CMK (cell line): ENCODE data around the gene KRTAP10-3.

Experiments used
- DNase-seq: peaks from one replicate; pipeline ENCODE4 v3.0.0-alpha.2; 2010; ENCODE audit warnings: low read depth

Gene KRTAP10-3

DNA sequence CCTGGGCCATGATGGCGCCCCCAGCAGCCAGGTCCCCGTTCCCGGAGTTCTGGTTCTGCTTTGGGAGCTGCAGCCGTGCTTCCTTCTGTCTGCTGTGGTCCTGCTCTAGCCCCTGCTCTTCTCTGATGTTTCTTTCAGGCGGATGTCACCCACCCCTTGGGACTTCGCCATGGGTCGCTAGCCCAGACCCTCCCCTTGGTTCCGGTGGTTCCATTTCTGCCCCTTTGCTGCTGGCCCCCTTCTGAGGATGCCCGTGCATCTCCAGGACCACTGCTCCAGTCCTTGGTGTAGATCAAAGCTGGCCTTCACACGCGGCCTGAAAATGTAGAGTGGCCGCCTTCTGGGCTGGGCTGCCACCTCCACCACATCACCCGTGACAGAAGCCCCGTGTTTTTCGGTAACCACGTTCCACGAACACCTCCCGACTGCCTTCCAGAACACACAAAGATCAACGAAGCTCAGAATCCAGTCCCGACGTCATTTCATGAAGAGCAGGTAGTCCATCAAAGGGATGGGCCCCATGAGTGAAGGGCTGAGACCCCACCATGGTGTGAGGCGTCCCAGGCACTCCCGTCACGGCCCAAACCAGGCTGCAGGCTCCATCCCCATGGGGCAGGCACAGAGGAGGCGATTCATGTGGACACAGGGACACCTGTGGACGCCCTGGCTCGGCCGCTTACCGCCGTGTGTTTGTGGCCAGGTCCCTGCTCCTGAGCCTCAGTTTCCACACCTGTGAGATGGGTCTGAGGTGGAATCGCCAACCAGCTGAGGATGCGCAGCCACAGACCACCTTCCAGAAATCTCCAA, 43.0 kb downstream of the KRTAP10-3 start:
- DNase-seq = no peak

GRCh38 chr21:44514746-44515358, 43.7 kb downstream of the KRTAP10-3 start:
- no peak for DNase-seq

DNA sequence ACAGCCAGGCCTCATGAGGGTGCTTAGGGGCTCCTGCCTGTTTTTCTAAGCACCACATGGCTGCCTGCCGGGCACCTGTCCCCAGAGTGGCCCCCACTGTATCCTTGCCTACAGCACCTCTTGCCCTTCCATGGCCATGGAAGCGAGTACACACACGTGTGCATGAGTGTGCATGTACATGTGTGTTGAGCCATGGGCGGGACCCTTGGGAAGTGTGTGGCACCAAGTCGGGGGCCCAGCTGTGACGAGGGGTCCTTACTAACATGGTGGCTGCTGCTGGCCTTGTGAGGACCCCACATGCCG, 44.4 kb downstream of the KRTAP10-3 start:
- no peak for DNase-seq

DNA sequence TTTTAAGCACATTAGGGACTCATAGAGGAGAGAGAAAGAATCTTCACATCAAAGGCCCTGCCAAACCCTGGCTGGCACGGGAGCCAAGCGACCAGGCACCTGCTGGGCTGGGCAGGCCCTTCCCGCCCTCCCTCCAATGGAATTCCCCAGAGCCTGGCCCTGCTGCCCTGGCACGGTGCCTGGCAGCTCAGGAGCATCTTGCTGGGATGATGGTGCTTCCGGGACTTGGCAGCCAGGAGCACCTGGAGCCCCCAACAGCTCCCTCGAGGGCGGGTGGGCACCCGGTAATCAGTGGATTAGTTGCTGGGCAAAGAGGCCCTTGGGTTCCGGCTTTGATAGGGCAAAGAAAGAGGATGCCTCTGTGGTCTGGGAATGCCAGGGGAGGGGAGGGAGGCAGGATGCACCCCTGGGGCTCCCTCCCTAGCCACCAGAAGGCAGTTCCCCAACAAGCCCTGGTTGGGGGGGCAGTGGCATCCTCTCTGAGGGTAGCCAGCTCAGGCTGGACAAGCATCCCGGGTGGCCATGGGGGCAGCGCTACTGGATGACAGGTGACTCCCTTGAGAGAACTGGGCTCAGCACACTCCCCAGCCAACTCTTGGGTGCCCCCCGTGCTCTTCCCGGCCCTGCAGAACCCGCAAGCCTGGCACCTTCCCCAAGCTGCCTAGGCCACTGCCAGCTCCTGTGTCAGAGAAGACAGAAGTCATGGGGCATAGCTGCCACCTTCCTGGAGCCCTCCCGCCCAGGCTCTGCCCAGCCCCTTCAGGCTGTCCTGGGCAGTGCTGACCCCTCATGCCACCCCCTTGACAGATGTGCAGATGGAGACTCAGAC, 45.0 kb downstream of the KRTAP10-3 start:
- no peak for DNase-seq

DNA sequence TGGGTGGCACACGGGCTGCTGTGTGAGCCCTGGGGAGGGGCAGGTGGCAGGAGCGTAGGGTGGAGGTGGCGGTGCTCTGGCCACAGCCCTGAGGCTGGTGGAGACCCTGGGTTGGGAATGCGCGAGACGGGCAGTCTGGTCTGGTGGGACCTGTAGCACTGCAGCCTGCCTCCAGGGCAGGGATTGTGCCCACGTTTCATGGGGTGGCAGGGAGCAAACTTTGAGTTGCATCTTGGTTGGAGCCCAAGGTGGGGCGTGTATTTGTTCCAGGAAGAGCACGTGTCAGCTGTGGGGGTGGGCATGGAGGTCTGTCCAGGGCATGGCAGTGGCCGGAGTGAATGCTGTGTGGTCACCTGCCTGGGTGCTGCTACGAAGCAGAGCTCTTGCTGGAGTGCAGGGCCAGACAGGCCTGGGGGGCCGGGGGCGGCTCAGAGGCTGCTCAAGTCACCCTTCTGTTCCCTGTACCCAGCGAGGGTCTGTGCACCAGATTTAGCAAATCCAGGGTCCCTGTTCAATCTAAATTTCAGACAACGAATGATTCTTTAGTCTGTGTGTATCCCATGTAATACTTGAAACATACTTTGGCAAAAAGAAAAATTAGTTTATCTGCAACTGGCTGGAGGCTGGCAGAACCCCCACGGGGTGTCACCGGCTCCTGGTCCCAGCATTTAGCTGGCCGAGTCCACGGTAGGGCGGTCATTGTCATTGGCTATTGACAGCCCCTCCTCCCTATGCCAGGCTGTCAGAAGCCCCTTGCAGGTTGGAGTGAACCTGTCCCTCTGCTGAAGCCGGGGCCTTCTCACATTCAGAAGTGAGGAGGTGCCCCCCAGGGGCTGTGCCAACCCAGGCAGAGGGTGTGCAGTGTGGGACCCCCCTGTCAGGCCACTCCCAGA, 45.9 kb downstream of the KRTAP10-3 start:
- DNase-seq = no peak

DNA sequence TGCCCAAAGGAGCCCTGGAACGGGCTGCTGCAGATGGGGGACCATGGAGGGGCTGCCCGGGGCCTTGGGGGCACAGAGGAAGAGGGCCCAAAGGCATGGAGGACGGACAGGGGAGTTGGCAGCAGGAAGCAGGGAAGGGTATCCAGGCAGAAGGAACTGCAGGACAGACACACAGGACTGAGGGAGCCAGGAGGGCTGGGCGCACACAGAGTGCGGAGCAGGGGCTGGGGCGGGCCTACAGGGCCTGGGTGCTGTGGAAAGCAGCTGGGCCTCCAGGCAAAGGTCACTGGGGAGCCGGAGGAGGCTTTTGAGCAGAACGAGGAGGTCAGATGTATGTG, 46.7 kb downstream of the KRTAP10-3 start:
- DNase-seq = no peak

GRCh38 chr21:44511219-44511937, 47.2 kb downstream of the KRTAP10-3 start:
- no peak for DNase-seq

DNA sequence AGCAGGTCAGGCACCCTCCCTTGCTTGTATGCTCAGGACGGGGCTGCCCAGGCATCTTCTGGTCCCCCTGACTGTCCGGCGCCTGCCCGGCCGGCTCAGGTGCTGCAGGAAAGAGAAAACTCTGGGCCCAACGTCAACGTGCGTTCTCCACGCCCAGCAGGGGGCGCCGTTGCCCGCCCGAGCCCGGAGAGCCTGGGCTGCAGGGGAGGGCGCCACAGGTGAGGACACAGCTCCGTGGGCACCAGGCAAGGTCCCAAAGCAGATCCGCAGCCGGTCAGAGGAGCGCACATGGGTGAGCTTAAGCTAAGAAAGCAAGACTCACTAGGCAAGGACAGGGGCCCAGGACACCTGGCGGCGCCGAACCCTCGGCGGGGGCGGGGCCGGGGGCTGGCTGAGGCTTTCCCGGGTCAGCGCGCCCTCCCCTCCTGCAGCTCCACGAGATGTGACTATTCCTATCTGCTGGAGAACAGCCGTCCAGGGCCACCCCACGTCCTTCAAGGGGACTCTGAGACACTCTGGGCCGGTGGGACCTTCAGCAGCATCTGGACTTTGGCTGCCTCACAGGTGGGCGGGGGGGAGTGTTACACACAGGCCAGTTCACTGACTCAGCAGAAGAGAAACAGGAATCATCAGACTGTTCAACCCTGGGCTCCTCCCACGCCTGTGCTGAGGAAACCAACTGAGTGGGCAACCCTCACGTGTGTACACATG, 47.9 kb downstream of the KRTAP10-3 start:
- peak; percentile 34 for DNase-seq

GRCh38 chr21:44510109-44510507, 48.5 kb downstream of the KRTAP10-3 start:
- no peak for DNase-seq

- no peak for DNase-seq
Observed at GRCh38 chr21:44509539-44509938, 49.1 kb downstream of the KRTAP10-3 start.

GRCh38 chr21:44508711-44509445, 49.7 kb downstream of the KRTAP10-3 start:
- DNase-seq = no peak

GRCh38 chr21:44508426-44508710, 50.2 kb downstream of the KRTAP10-3 start:
- DNase-seq = no peak
